IPS-18a (cell line): ENCODE results near the gene LYZL1.

Experiments
- H3K27ac ChIP-seq: one replicate; pipeline ENCODE4 v1.5.1; 2013; ENCODE audit warnings: low read length
- H3K27me3 ChIP-seq: one replicate; pipeline ENCODE4 v1.6.1; 2013; ENCODE audit warnings: mild to moderate bottlenecking, low read length; ENCODE audit not compliant: control insufficient read depth, insufficient read depth
- H3K36me3 ChIP-seq: one replicate; pipeline ENCODE4 v1.6.1; 2013; ENCODE audit warnings: low read depth, low read length; ENCODE audit not compliant: control insufficient read depth
- H3K4me1 ChIP-seq: one replicate; pipeline ENCODE4 v1.6.1; 2013; ENCODE audit warnings: low read depth, low read length; ENCODE audit not compliant: control insufficient read depth
- H3K4me3 ChIP-seq: one replicate; pipeline ENCODE4 v1.5.1; 2013; ENCODE audit warnings: low read length
- H3K9ac ChIP-seq: one replicate; pipeline ENCODE4 v1.6.1; 2013; ENCODE audit warnings: mild to moderate bottlenecking, low read length, moderate library complexity
- H3K9me3 ChIP-seq: one replicate; pipeline ENCODE4 v1.6.1; 2013; ENCODE audit warnings: low read depth, low read length; ENCODE audit not compliant: control insufficient read depth

The LYZL1 gene

DNA sequence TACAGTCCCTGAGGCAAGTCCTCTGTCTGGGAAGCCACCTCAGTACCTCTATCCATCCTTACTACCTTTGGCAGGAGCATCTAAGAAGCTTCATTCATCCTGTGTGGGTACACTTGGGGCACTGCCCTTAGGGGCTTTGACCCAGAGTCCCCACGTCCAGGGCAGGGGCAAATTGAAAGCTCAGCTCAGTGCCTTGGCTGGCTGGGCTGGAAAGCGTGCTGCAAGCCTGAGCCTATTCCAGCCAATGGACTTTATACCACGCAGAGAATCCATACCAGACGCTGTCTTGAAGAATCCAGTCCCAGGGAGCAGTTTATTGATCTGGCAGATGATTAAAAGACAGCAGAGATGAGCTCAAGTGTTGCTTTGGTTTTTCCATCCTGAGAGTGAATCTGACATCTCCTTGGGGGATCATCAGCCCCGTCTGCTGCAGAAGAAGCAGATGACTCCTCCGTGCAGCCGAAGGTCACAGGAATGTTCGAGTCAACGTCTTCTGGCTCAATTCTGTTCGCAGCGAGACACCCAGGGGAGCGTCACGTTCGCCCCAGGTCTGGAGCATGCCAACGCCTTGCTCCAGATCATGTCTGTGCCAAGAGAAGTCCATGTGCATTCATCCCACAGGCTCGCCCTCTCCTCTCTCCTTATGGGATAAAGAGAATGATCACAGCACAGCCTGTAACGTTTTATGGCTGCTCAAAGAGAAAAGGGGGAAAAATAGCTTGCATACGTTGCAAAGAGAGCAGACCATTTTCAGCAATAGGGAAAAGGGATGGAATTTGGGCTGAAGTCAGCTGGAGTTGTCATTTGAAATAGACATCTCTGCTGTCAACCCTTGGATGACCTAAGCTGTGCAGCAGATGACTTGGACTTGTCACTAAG is 35.8 kb upstream of the LYZL1 start:
- no peak overlapping the region for H3K27ac ChIP-seq
- H3K9me3 ChIP-seq: no peaks in the 10 kb centered on the region
- H3K9ac ChIP-seq: no peak overlapping the region
- no peak overlapping the region for H3K4me3 ChIP-seq
- H3K27me3 ChIP-seq: no peaks in the 10 kb centered on the region
- no peaks in the 10 kb centered on the region for H3K36me3 ChIP-seq
- peaks cover 7% of the 10 kb centered on the region for H3K4me1 ChIP-seq

DNA sequence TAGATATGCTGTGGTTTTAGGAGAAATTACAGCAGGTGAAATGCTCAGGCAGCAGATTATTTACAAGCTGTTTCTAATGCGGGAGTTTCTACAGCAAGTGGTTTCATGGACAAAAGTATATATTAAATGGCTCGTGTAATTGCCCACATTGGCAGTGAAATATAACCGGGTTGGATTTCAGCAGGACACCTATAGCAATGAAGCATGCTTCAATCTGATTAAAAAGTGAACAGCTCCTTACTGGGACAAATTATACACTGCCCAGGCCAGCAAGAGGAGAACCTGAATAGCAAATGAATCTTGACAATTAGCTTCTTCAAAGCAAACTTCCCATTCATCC is 35.2 kb upstream of the LYZL1 start:
- no peaks in the 10 kb centered on the region for H3K27me3 ChIP-seq
- H3K9ac ChIP-seq: no peak overlapping the region

GRCh38 chr10:29254123-29255046 is 34.5 kb upstream of the LYZL1 start:
- H3K4me1 ChIP-seq: peaks cover 7% of the 10 kb centered on the region
- no peaks in the 10 kb centered on the region for H3K27me3 ChIP-seq
- H3K27ac ChIP-seq: no peak overlapping the region
- H3K36me3 ChIP-seq: no peaks in the 10 kb centered on the region
- no peaks in the 10 kb centered on the region for H3K9me3 ChIP-seq
- no peak overlapping the region for H3K4me3 ChIP-seq
- H3K9ac ChIP-seq: no peak overlapping the region

More for the DNA sequence above, 35.2 kb upstream of the LYZL1 start:
- Histone ChIP-seq H3K27ac (no peak overlapping the region), H3K9me3 (no peaks in the 10 kb centered on the region), H3K4me1 (peaks cover 7% of the 10 kb centered on the region), H3K36me3 (no peaks in the 10 kb centered on the region), H3K4me3 (no peak overlapping the region)

DNA sequence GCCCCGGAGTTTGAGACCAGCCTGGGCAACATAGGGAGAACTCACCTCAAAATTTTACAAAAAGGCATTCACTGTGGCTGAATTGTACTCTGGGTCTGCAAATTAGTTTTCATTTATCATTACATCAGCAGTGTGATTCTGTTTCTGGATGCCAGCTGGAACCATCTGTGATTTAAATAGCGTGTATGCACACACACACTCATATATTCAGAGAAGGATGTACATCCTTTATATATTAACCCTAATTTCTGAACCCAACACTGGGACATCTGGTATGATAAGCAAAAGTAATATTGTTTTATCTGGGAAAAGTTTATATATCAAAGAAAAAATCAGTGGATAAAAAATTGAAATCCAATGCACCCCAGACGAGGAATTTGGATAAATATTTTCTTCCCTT is 33.8 kb upstream of the LYZL1 start:
- Histone ChIP-seq H3K27me3 (no peaks in the 10 kb centered on the region), H3K9me3 (no peaks in the 10 kb centered on the region), H3K36me3 (no peaks in the 10 kb centered on the region), H3K4me3 (no peak overlapping the region), H3K4me1 (peaks cover 7% of the 10 kb centered on the region), H3K9ac (no peak overlapping the region), H3K27ac (no peak overlapping the region)

GRCh38 chr10:29256019-29256418 is 32.9 kb upstream of the LYZL1 start:
- Histone ChIP-seq H3K27me3 (no peaks in the 10 kb centered on the region), H3K9ac (no peak overlapping the region), H3K4me1 (peaks cover 7% of the 10 kb centered on the region)

GRCh38 chr10:29256586-29256985 is 32.3 kb upstream of the LYZL1 start:
- Histone ChIP-seq H3K27me3 (no peaks in the 10 kb centered on the region), H3K27ac (no peak overlapping the region), H3K4me3 (no peak overlapping the region), H3K4me1 (peaks cover 7% of the 10 kb centered on the region), H3K9ac (no peak overlapping the region), H3K36me3 (no peaks in the 10 kb centered on the region), H3K9me3 (no peaks in the 10 kb centered on the region)

More at GRCh38 chr10:29256019-29256418, 32.9 kb upstream of the LYZL1 start:
- H3K9me3 ChIP-seq: no peaks in the 10 kb centered on the region
- no peaks in the 10 kb centered on the region for H3K36me3 ChIP-seq
- H3K4me3 ChIP-seq: no peak overlapping the region
- no peak overlapping the region for H3K27ac ChIP-seq

DNA sequence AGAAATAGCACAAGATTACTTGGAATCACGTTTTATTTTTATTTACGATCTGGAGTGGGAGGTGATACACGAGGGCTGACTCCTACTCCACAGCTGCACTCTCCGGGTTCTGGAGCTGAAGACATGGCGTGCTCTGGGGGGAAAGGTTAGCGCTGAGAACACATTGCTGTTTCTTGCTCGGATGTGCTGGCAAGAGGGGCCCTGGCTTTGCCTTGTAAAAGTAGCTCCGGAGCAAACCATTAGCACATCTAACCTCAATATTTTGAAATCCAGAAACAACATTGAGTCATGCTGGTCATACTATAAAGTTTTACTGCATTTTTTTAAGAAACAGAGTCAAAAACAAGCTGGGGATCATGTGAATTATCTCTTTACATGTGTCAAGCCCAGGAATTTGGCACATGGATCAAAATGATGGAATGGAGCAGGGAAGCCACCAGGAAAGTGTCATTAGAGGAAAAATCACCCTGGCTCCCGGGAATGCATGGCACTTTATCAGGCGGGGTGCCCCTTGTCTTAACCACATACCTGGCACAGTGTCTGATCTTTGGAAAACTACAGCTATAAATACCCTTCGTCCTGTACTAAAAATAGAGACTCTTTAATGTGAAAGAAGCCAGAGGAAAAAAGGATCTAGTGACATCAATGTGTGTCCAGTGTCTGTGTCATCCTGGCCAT is 31.6 kb upstream of the LYZL1 start:
- Histone ChIP-seq H3K9me3 (no peaks in the 10 kb centered on the region), H3K9ac (no peak overlapping the region), H3K4me3 (no peak overlapping the region), H3K4me1 (peaks cover 7% of the 10 kb centered on the region), H3K36me3 (no peaks in the 10 kb centered on the region), H3K27me3 (no peaks in the 10 kb centered on the region), H3K27ac (no peak overlapping the region)

DNA sequence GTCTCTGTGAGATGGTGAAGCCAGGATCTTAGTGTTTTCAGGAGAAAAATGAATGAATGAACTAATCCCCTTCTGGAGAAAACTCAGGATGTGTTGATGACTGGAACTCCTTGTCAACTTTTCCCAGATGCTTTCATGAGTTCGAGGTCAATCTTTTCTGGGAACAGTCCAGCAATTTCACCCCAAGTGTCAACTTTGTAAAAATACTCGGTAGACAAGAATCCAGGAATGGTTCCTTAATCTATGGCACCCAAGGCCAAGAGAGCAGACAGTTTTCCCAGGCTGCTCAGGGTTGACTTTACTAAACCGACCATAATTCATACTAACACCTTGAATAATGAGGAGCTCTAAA is 31.1 kb upstream of the LYZL1 start:
- Histone ChIP-seq H3K9me3 (no peaks in the 10 kb centered on the region), H3K4me1 (peaks cover 7% of the 10 kb centered on the region), H3K4me3 (no peak overlapping the region), H3K27ac (no peak overlapping the region), H3K27me3 (no peaks in the 10 kb centered on the region), H3K36me3 (no peaks in the 10 kb centered on the region), H3K9ac (no peak overlapping the region)

GRCh38 chr10:29259498-29259897 is 29.4 kb upstream of the LYZL1 start:
- peaks cover 4% of the 10 kb centered on the region for H3K4me1 ChIP-seq
- no peak overlapping the region for H3K4me3 ChIP-seq
- H3K36me3 ChIP-seq: no peaks in the 10 kb centered on the region
- no peak overlapping the region for H3K27ac ChIP-seq
- H3K9ac ChIP-seq: no peak overlapping the region
- H3K9me3 ChIP-seq: no peaks in the 10 kb centered on the region
- H3K27me3 ChIP-seq: no peaks in the 10 kb centered on the region

- Histone ChIP-seq H3K27ac (no peak overlapping the region), H3K27me3 (no peaks in the 10 kb centered on the region), H3K9me3 (no peaks in the 10 kb centered on the region), H3K4me3 (no peak overlapping the region), H3K9ac (no peak overlapping the region), H3K4me1 (peaks cover 10% of the 10 kb centered on the region), H3K36me3 (no peaks in the 10 kb centered on the region)
Observed at GRCh38 chr10:29263506-29263905, 25.4 kb upstream of the LYZL1 start.

GRCh38 chr10:29265210-29265768 is 23.6 kb upstream of the LYZL1 start:
- Histone ChIP-seq H3K9ac (no peak overlapping the region), H3K4me3 (no peak overlapping the region), H3K9me3 (no peaks in the 10 kb centered on the region), H3K27me3 (no peaks in the 10 kb centered on the region), H3K4me1 (peaks cover 10% of the 10 kb centered on the region), H3K27ac (no peak overlapping the region), H3K36me3 (no peaks in the 10 kb centered on the region)
